ENCODE measurements around the gene GUCY1B1.

DNA sequence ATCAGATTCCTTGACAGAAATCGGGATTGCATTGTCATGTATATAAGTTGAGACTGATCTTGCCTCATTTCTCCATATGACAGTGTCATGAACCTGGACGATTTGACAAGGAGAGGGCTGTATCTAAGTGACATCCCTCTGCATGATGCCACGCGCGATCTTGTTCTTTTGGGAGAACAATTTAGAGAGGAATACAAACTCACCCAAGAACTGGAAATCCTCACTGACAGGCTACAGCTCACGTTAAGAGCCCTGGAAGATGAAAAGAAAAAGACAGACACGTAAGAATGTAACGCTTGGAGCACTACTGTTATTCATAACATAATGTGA, 40.9 kb downstream of the GUCY1B1 start:
- no peak for TF ChIP-seq CTCF (IDR thresholded peaks at IDR 0.05)
- no peak for TF ChIP-seq POLR2A (IDR thresholded peaks at IDR 0.05)
